ENCODE results near the gene C22orf39.

The C22orf39 gene

DNA sequence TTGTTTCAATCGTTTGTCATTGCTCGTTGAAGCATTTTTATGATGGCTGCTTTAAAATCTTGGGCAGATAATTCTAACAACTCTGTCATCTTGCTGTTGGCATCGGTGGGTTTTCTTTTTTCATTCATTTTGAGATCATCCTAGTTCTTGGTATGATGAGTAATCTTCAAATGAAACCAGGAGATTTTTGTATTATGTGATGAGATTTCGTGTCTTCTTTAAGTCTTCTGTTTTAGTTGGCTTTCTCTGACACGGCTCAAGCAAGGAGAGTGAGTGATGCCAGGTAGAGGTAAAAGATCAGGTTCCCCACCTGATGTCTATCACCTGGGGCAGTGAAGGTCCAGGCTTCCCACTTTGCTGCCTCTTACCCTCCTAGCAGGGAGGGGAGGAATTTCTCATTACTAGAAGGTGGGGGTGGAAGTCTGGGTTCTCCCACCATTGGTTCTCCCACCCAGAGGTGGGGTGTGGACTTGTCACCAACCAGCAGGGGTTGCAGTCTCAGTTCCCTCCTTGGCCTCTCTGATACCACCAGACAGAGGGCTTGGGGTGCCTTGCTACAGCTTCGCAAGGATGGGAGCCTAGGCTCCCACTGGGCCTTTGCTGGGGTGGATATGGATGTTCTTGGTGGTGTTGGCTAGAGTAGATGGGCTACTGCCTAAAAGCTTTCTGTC, 45.1 kb upstream of the C22orf39 start:
- H3K4me3 ChIP-seq (ENCODE audit: control insufficient read depth, low read depth, low read length): no peak overlapping the region
- DNase-seq (ENCODE audit: low read depth): no peak
- TF ChIP-seq, protein P1, sequence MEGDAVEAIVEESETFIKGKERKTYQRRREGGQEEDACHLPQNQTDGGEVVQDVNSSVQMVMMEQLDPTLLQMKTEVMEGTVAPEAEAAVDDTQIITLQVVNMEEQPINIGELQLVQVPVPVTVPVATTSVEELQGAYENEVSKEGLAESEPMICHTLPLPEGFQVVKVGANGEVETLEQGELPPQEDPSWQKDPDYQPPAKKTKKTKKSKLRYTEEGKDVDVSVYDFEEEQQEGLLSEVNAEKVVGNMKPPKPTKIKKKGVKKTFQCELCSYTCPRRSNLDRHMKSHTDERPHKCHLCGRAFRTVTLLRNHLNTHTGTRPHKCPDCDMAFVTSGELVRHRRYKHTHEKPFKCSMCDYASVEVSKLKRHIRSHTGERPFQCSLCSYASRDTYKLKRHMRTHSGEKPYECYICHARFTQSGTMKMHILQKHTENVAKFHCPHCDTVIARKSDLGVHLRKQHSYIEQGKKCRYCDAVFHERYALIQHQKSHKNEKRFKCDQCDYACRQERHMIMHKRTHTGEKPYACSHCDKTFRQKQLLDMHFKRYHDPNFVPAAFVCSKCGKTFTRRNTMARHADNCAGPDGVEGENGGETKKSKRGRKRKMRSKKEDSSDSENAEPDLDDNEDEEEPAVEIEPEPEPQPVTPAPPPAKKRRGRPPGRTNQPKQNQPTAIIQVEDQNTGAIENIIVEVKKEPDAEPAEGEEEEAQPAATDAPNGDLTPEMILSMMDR (IDR thresholded peaks at IDR 0.05; ENCODE audit: control insufficient read depth, insufficient read depth, low read depth, low read length, missing control alignments): no peak

DNA sequence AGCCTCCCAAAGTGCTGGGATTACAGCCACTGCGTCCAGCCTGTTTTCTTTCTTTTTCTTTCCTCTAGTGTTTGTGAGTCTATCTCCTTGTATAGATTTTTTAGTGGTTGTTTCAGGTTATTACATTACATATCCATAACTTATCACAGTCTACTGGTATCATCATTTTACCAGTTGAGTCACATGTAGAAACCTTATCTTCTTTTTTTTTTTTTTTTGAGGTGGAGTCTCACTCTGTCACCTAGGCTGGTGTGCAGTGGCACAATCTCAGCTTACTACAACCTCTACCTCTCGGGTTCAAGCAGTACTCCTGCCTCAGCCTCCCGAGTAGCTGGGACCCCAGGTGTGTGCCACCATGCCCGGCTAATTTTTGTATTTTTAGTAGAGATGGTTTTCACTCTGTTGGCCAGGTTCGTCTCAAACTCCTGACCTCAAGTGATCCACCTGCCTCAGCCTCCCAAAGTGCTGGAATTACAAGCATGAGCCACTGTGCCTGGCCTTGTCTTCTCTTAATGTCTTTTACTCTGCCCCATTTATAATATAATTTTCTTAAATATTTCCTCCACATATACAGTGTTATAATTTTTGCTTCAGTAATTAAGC, 43.2 kb upstream of the C22orf39 start:
- TF ChIP-seq, protein P1 (IDR thresholded peaks at IDR 0.05; ENCODE audit: control insufficient read depth, insufficient read depth, low read depth, low read length, missing control alignments): no peak

DNA sequence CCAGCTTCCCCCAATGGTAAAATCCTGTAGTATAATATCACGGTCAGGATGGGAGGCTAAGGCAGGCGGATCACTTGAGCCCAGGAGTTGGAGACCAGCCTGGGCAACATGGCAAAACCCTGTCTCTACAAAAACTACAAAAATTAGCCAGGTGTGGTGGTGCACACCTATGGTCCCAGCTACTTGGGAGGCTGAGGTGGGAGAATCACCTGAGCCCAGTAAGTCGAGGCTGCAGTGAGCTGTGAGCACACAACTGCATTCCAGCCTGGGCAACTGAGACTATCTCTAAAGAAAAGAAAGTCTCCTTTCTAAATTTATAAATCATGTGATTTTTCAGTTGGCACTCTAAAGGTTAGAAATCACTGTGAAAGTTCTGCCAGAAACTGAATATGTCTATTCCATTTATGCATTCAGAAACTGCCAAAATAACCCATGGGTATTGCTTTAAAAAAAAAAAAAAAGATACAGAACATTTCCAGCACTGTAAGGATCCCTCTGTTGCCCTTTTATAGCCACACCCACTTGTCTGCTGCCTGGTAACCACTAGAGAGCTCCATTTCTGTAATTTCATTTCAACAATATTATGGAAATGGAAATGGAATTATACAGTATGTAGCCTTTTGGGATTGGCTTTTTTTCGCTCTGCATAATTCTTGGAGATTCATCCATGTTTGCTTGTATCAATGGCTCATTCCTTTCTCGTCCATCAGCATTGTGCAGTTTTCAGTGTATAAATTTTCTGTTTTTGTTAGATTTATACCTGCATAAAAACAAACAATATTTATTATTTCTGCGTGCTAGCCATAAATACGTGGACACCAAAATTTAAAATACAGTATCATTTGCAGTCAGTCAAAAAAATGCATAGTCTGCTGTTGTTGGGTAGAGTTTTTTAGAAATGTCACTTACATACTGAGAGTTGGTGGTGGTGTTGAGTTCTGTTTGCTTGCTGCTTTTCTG, 41.7 kb upstream of the C22orf39 start:
- TF ChIP-seq, protein P1 (IDR thresholded peaks at IDR 0.05; ENCODE audit: control insufficient read depth, insufficient read depth, low read depth, low read length, missing control alignments): no peak
- H3K4me3 ChIP-seq (ENCODE audit: control insufficient read depth, low read depth, low read length): no peak overlapping the region
- no peak for DNase-seq (ENCODE audit: low read depth)

More for the DNA sequence above, 43.2 kb upstream of the C22orf39 start:
- DNase-seq (ENCODE audit: low read depth): no peak
- H3K4me3 ChIP-seq (ENCODE audit: control insufficient read depth, low read depth, low read length): no peak overlapping the region

DNA sequence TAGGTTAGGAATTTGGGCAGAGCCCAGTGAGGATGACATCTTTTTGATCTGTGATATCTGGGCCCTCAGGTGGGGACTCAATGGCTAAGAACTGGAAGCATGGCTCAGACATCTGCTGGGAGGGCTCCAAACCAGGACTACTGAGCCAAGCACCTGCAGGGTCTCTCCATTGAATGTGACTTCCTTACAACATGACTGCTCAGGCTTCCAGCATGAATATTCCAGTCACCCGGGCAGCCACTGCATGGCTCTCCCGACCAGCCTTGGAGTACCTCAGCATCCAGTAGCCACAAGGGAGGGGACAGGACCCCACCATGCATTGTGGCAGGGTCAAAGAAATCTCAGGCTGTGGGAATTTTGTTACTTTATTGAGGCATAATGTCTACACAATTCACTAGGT, 40.8 kb upstream of the C22orf39 start:
- TF ChIP-seq, protein P1 (IDR thresholded peaks at IDR 0.05; ENCODE audit: control insufficient read depth, insufficient read depth, low read depth, low read length, missing control alignments): no peak
- no peak overlapping the region for H3K4me3 ChIP-seq (ENCODE audit: control insufficient read depth, low read depth, low read length)
- DNase-seq (ENCODE audit: low read depth): no peak

- TF ChIP-seq, protein P1 (IDR thresholded peaks at IDR 0.05; ENCODE audit: control insufficient read depth, insufficient read depth, low read depth, low read length, missing control alignments): no peak
- H3K4me3 ChIP-seq (ENCODE audit: control insufficient read depth, low read depth, low read length): no peak overlapping the region
- DNase-seq (ENCODE audit: low read depth): peak; percentile 89
Observed at GRCh38 chr22:19483481-19484244, 36.2 kb upstream of the C22orf39 start.

GRCh38 chr22:19482297-19482696, 34.8 kb upstream of the C22orf39 start:
- TF ChIP-seq, protein P1 (IDR thresholded peaks at IDR 0.05; ENCODE audit: control insufficient read depth, insufficient read depth, low read depth, low read length, missing control alignments): no peak
- H3K4me3 ChIP-seq (ENCODE audit: control insufficient read depth, low read depth, low read length): no peak overlapping the region
- DNase-seq (ENCODE audit: low read depth): no peak
